AG04450 (cell line): ENCODE results near the gene QPRT. TPM values are rescaled to one million over a fixed set of nuclear protein-coding genes. Genes with fewer than 3 reads are reported as not detected.
"Not testable (repeated sequence)": the region's sequence is repeated elsewhere in the genome, so short reads cannot be mapped to it uniquely, and the experiment has no call there.

ENCODE experiments used
- CTCF ChIA-PET: fragments of 300-600, 350-600 bp; formaldehyde crosslinking; extraction: SDS; loops from one replicate; lab custom pipeline; 2022; ENCODE audit warnings: antibody characterized with exemption, inconsistent platforms; lab: Charles Lee
- POLR2A ChIA-PET: fragments of 350-600 bp; formaldehyde crosslinking; extraction: SDS; loops from one replicate; lab custom pipeline; 2021; ENCODE audit warnings: antibody characterized with exemption, inconsistent platforms; lab: Yijun Ruan, JAX
- DNase-seq: peaks from one replicate; pipeline ENCODE4 v3.0.0-alpha.2; 2011; ENCODE audit warnings: low read depth, low spot score
- H3K27ac ChIP-seq: one replicate; pipeline ENCODE4 v1.5.1; 2012; ENCODE audit warnings: low read depth, low read length, control low read depth
- H3K27me3 ChIP-seq: one replicate; pipeline ENCODE4 v1.6.0; 2012; ENCODE audit warnings: low read length; ENCODE audit not compliant: control insufficient read depth, insufficient read depth
- H3K4me3 ChIP-seq: 2 replicates; pipeline ENCODE4 v1.5.1; 2011; ENCODE audit warnings: mild to moderate bottlenecking, low read depth, low read length, control low read depth
- H3K9me3 ChIP-seq: 2 replicates; pipeline ENCODE4 v1.5.1; 2012; ENCODE audit warnings: low read length; ENCODE audit not compliant: control insufficient read depth, insufficient read depth
- CTCF ChIP-seq: IDR thresholded peaks from 2 replicates; pipeline ENCODE4 v1.5.1; 2011; ENCODE audit warnings: low read depth, low read length, control low read depth, inconsistent platforms
- polyA plus RNA-seq: library from polyadenylated mRNA; depleted of rRNA; stranded (reverse); fragments of >200 nt; gene quantifications from 2 replicates; pipeline ENCODE4 v1.2.3, GENCODE V29; 2011

Gene QPRT
- polyA plus RNA-seq, 1 experiment, result 16.0 TPM

GRCh38 chr16:29694384-29695195 lies 15.6 kb downstream of the QPRT start:
- no peak overlapping the region for H3K27ac ChIP-seq
- H3K4me3 ChIP-seq, result no peak overlapping the region
- DNase-seq, result no peak
- ChIA-PET CTCF (no interaction called here), POLR2A (no interaction called here)
- H3K27me3 ChIP-seq, result peaks cover 4% of the 10 kb centered on the region
- TF ChIP-seq CTCF, result no peak
- peaks cover 18% of the 10 kb centered on the region for H3K9me3 ChIP-seq

GRCh38 chr16:29695675-29696074 lies 16.7 kb downstream of the QPRT start:
- POLR2A ChIA-PET, H3K27me3 ChIP-seq, DNase-seq, H3K27ac ChIP-seq, H3K4me3 ChIP-seq: not testable (repeated sequence)
- H3K9me3 ChIP-seq, result peaks cover 22% of the 10 kb centered on the region
- CTCF ChIA-PET, result interaction anchor here (0.8 kb wide), 1 partner anchor 153 kb away, joined by 4 read pairs; no protein-coding TSS in a partner anchor

- TF ChIP-seq CTCF, result no peak
- POLR2A ChIA-PET, result no interaction called here
- no peak for DNase-seq
- Histone ChIP-seq H3K27me3 (peaks cover 4% of the 10 kb centered on the region), H3K9me3 (peaks cover 16% of the 10 kb centered on the region), H3K4me3 (no peak overlapping the region), H3K27ac (no peak overlapping the region)
- CTCF ChIA-PET, result no interaction called here
These were observed 17.9 kb downstream of the QPRT start for GRCh38 chr16:29696881-29697331.

- Histone ChIP-seq H3K9me3 (peaks cover 13% of the 10 kb centered on the region), H3K4me3 (no peak overlapping the region), H3K27me3 (peaks cover 7% of the 10 kb centered on the region), H3K27ac (no peak overlapping the region)
- DNase-seq, result no peak
- ChIA-PET CTCF (no interaction called here), POLR2A (no interaction called here)
- TF ChIP-seq CTCF, result no peak
These were observed 18.4 kb downstream of the QPRT start for GRCh38 chr16:29697391-29697790.

- TF ChIP-seq CTCF, result no peak
- Histone ChIP-seq H3K27me3 (peaks cover 7% of the 10 kb centered on the region), H3K4me3 (no peak overlapping the region), H3K9me3 (peaks cover 13% of the 10 kb centered on the region), H3K27ac (no peak overlapping the region)
- POLR2A ChIA-PET, result no interaction called here
- CTCF ChIA-PET, result no interaction called here
- DNase-seq, result no peak
These were observed 19.1 kb downstream of the QPRT start for GRCh38 chr16:29698042-29698441.
